ENCODE measurements around the gene LEKR1.

DNA sequence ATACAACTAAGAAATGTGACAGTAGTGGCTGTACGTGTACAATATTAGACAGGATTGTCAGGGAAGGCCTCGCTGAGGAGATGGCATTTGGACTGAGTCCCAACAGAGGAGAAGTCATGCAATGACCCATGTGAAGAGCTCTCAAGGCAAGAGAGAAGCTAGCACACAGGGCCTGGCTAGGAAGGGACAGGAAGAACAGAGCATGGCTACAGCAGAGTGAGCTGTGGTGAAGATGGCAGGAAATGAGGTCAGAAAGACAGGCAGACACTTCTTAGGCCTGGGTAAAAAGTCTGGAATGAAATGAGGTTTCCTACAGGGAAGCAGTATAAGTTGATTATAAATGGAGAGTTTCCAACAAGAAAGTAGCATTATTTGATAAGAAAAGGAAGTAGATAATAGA, 33.2 kb upstream of the LEKR1 start:
- TF ChIP-seq, protein P1, sequence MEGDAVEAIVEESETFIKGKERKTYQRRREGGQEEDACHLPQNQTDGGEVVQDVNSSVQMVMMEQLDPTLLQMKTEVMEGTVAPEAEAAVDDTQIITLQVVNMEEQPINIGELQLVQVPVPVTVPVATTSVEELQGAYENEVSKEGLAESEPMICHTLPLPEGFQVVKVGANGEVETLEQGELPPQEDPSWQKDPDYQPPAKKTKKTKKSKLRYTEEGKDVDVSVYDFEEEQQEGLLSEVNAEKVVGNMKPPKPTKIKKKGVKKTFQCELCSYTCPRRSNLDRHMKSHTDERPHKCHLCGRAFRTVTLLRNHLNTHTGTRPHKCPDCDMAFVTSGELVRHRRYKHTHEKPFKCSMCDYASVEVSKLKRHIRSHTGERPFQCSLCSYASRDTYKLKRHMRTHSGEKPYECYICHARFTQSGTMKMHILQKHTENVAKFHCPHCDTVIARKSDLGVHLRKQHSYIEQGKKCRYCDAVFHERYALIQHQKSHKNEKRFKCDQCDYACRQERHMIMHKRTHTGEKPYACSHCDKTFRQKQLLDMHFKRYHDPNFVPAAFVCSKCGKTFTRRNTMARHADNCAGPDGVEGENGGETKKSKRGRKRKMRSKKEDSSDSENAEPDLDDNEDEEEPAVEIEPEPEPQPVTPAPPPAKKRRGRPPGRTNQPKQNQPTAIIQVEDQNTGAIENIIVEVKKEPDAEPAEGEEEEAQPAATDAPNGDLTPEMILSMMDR (conservative IDR thresholded peaks at IDR 0.05), result no peak
- no peak for TF ChIP-seq ZFX (IDR thresholded peaks at IDR 0.05)
